ENCODE data around the gene AQP2.

The AQP2 gene

GRCh38 chr12:49921299-49921698 lies 29.2 kb upstream of the AQP2 start:
- Histone ChIP-seq H3K4me1 (ENCODE audit: control insufficient read depth, low read length) (no peaks in the 10 kb centered on the region), H3K79me2 (ENCODE audit: control insufficient read depth, low read length) (no peaks in the 10 kb centered on the region), H3K4me2 (ENCODE audit: low read length) (no peak overlapping the region), H3K27ac (ENCODE audit: low read depth, low read length) (no peak overlapping the region), H3F3A (ENCODE audit: control insufficient read depth, insufficient read depth) (no peaks in the 10 kb centered on the region), H3K36me3 (ENCODE audit: control insufficient read depth, low read length) (no peaks in the 10 kb centered on the region), H3K27me3 (ENCODE audit: control insufficient read depth, low read length) (peaks cover 16% of the 10 kb centered on the region), H3K9me2 (replicated peaks; ENCODE audit: control insufficient read depth, low read length) (no peaks in the 10 kb centered on the region), H3K9me3 (ENCODE audit: control insufficient read depth, insufficient read depth, low read length) (no peaks in the 10 kb centered on the region), H4K20me1 (ENCODE audit: control insufficient read depth, insufficient read depth, low read depth, low read length) (no peaks in the 10 kb centered on the region), H3K4me3 (ENCODE audit: low read length) (no peak overlapping the region)
- TF ChIP-seq CTCF (IDR thresholded peaks at IDR 0.05; ENCODE audit: low read depth, low read length, poor library complexity, severe bottlenecking): no peak

GRCh38 chr12:49921936-49922335 lies 28.6 kb upstream of the AQP2 start:
- Histone ChIP-seq H3K4me2 (ENCODE audit: low read length) (no peak overlapping the region), H3K36me3 (ENCODE audit: control insufficient read depth, low read length) (no peaks in the 10 kb centered on the region), H4K20me1 (ENCODE audit: control insufficient read depth, insufficient read depth, low read depth, low read length) (no peaks in the 10 kb centered on the region), H3K27me3 (ENCODE audit: control insufficient read depth, low read length) (peaks cover 16% of the 10 kb centered on the region), H3K27ac (ENCODE audit: low read depth, low read length) (no peak overlapping the region), H3F3A (ENCODE audit: control insufficient read depth, insufficient read depth) (no peaks in the 10 kb centered on the region), H3K4me3 (ENCODE audit: low read length) (no peak overlapping the region), H3K4me1 (ENCODE audit: control insufficient read depth, low read length) (no peaks in the 10 kb centered on the region), H3K9me2 (replicated peaks; ENCODE audit: control insufficient read depth, low read length) (no peaks in the 10 kb centered on the region), H3K79me2 (ENCODE audit: control insufficient read depth, low read length) (no peaks in the 10 kb centered on the region), H3K9me3 (ENCODE audit: control insufficient read depth, insufficient read depth, low read length) (no peaks in the 10 kb centered on the region)
- TF ChIP-seq CTCF (IDR thresholded peaks at IDR 0.05; ENCODE audit: low read depth, low read length, poor library complexity, severe bottlenecking): no peak
- no peak for TF ChIP-seq EZH2phosphoT487 (IDR thresholded peaks at IDR 0.05; ENCODE audit: borderline replicate concordance, low read length)

- H3K4me1 ChIP-seq (ENCODE audit: control insufficient read depth, low read length): no peaks in the 10 kb centered on the region
- H3F3A ChIP-seq (ENCODE audit: control insufficient read depth, insufficient read depth): no peaks in the 10 kb centered on the region
- peaks cover 12% of the 10 kb centered on the region for H3K27me3 ChIP-seq (ENCODE audit: control insufficient read depth, low read length)
- no peaks in the 10 kb centered on the region for H3K9me3 ChIP-seq (ENCODE audit: control insufficient read depth, insufficient read depth, low read length)
- TF ChIP-seq CTCF (IDR thresholded peaks at IDR 0.05; ENCODE audit: low read depth, low read length, poor library complexity, severe bottlenecking): no peak
- no peak for TF ChIP-seq EZH2phosphoT487 (IDR thresholded peaks at IDR 0.05; ENCODE audit: borderline replicate concordance, low read length)
- no peaks in the 10 kb centered on the region for H3K79me2 ChIP-seq (ENCODE audit: control insufficient read depth, low read length)
- no peaks in the 10 kb centered on the region for H4K20me1 ChIP-seq (ENCODE audit: control insufficient read depth, insufficient read depth, low read depth, low read length)
- H3K9me2 ChIP-seq (replicated peaks; ENCODE audit: control insufficient read depth, low read length): no peaks in the 10 kb centered on the region
- no peaks in the 10 kb centered on the region for H3K36me3 ChIP-seq (ENCODE audit: control insufficient read depth, low read length)
- no peak overlapping the region for H3K27ac ChIP-seq (ENCODE audit: low read depth, low read length)
- H3K4me3 ChIP-seq (ENCODE audit: low read length): no peak overlapping the region
- H3K4me2 ChIP-seq (ENCODE audit: low read length): no peak overlapping the region
Observed at GRCh38 chr12:49922349-49923034, 28.0 kb upstream of the AQP2 start.
